RWPE1 (cell line): ENCODE measurements around the gene RNF167.

Experiments used
- CTCF ChIA-PET: fragments of 350-600 bp; sonication (Branson Sonifier 250); formaldehyde crosslinking; extraction: SDS; loops from one replicate; lab custom pipeline; 2021; lab: Yijun Ruan, JAX
- POLR2A ChIA-PET: fragments of 400-600 bp; formaldehyde crosslinking; extraction: SDS; loops from one replicate; lab custom pipeline; 2020; ENCODE audit warnings: antibody characterized with exemption; ENCODE audit not compliant: low non-redundant PET; lab: Yijun Ruan, JAX
- DNase-seq: peaks from one replicate; pipeline ENCODE4 v3.0.0; 2012; ENCODE audit warnings: low spot score
- H3K27ac ChIP-seq: fragments of 450-650 bp; 2 replicates; pipeline ENCODE4 v1.5.1; 2017
- TF ChIP-seq, protein P1 (sequence below): fragments of 450-650 bp; conservative IDR thresholded peaks from 2 replicates; pipeline ENCODE4 v1.5.1; 2017; ENCODE audit warnings: low read depth, mild to moderate bottlenecking

RNF167 gene

GRCh38 chr17:4932756-4933155, 7.3 kb upstream of the RNF167 start:
- POLR2A ChIA-PET: no interaction called here
- no peak overlapping the region for H3K27ac ChIP-seq
- DNase-seq: no peak
- CTCF ChIA-PET: interaction anchor here (1.0 kb wide), 1 partner anchor 24 kb away, joined by 3 read pairs; no protein-coding TSS in a partner anchor
- TF ChIP-seq, protein P1, sequence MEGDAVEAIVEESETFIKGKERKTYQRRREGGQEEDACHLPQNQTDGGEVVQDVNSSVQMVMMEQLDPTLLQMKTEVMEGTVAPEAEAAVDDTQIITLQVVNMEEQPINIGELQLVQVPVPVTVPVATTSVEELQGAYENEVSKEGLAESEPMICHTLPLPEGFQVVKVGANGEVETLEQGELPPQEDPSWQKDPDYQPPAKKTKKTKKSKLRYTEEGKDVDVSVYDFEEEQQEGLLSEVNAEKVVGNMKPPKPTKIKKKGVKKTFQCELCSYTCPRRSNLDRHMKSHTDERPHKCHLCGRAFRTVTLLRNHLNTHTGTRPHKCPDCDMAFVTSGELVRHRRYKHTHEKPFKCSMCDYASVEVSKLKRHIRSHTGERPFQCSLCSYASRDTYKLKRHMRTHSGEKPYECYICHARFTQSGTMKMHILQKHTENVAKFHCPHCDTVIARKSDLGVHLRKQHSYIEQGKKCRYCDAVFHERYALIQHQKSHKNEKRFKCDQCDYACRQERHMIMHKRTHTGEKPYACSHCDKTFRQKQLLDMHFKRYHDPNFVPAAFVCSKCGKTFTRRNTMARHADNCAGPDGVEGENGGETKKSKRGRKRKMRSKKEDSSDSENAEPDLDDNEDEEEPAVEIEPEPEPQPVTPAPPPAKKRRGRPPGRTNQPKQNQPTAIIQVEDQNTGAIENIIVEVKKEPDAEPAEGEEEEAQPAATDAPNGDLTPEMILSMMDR: no peak

GRCh38 chr17:4933646-4934045, 6.4 kb upstream of the RNF167 start:
- POLR2A ChIA-PET: interaction anchor here (0.5 kb wide), 1 partner anchor 251 kb away, joined by 3 read pairs; no protein-coding TSS in a partner anchor
- H3K27ac ChIP-seq: peak overlapping the region; percentile 27
- TF ChIP-seq, protein P1: no peak
- CTCF ChIA-PET: interaction anchor here (0.5 to 2.0 kb wide), 3 partner anchors 24 to 52 kb away, joined by 3 to 9 read pairs (median 4); partner anchors contain the start of gene CHRNE
- no peak for DNase-seq

DNA sequence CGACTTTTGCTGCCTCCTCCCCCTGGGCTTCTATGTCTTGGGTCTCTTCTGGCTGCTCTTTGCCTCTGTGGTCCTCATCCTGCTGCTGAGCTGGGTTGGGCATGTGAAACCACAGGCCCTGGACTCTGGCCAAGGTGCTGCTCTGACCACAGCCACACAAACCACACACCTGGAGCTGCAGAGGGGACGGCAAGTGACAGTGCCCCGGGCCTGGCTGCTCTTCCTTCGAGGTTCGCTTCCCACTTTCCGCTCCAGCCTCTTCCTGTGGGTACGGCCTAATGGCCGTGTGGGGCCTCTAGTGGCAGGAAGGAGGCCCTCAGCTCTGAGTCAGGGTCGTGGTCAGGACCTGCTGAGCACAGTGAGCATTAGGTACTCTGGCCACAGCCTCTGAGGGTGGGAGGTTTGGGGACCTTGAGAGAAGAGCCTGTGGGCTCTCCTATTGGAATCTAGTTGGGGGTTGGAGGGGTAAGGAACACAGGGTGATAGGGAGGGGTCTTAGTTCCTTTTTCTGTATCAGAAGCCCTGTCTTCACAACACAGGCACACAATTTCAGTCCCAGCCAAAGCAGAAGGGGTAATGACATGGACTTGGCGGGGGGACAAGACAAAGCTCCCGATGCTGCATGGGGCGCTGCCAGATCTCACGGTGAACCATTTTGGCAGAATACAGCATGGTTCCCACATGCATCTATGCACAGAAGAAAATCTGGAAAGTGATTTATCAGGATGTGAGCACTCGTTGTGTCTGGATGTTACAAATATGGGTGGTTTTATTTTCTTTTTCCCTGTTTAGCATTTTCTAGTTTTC, 5.7 kb upstream of the RNF167 start:
- CTCF ChIA-PET: interaction anchor here (0.5 to 2.0 kb wide), 3 partner anchors 25 to 53 kb away, joined by 3 to 9 read pairs (median 4); partner anchors contain the start of gene CHRNE
- DNase-seq: no peak
- TF ChIP-seq, protein P1: no peak
- POLR2A ChIA-PET: interaction anchor here (0.5 kb wide), 1 partner anchor 252 kb away, joined by 3 read pairs; no protein-coding TSS in a partner anchor
- H3K27ac ChIP-seq: peak overlapping the region; percentile 27

DNA sequence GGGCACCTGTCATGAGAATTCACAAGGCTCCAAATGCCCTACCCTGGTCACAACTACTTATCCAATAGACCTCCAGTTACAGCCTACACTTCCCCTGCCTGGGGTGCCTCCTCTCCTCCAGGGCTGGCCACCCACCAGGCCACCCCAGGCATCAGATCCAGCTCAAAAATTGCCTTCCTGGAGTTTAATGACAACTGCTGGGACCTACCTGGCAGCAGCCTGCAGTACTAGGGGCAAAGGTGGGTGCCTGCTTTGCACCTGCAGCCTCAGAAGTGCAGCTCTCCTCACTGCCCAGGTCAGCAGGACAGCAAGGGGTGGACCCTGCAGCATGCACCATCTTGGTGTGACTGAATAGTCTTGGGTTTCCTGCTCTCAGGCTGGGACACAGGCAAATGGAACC, 4.4 kb upstream of the RNF167 start:
- POLR2A ChIA-PET: no interaction called here
- TF ChIP-seq, protein P1: no peak
- CTCF ChIA-PET: interaction anchor here (2.0 kb wide), 1 partner anchor 26 kb away, joined by 9 read pairs; no protein-coding TSS in a partner anchor

GRCh38 chr17:4936436-4936835, 3.6 kb upstream of the RNF167 start:
- CTCF ChIA-PET: no interaction called here
- POLR2A ChIA-PET: no interaction called here
- TF ChIP-seq, protein P1: no peak
- H3K27ac ChIP-seq: peak overlapping the region; percentile 98
- no peak for DNase-seq

More for the DNA sequence above, 4.4 kb upstream of the RNF167 start:
- no peak for DNase-seq
- H3K27ac ChIP-seq: peak overlapping the region; percentile 98

- TF ChIP-seq, protein P1: no peak
- peak overlapping the region; percentile 98 for H3K27ac ChIP-seq
- ChIA-PET POLR2A (no interaction called here), CTCF (no interaction called here)
- DNase-seq: no peak
Observed at GRCh38 chr17:4937553-4937952, 2.5 kb upstream of the RNF167 start.
